Measurements from ENCODE around the gene ZBTB49.

ZBTB49 gene

GRCh38 chr4:4356106-4357041 lies 66.3 kb downstream of the ZBTB49 start:
- DNase-seq (ENCODE audit: low spot score) = no peak

GRCh38 chr4:4358093-4358854 lies 68.2 kb downstream of the ZBTB49 start:
- no peak for DNase-seq (ENCODE audit: low spot score)

- no peak for DNase-seq (ENCODE audit: low spot score)
Measured at GRCh38 chr4:4361883-4362282, 71.8 kb downstream of the ZBTB49 start.

GRCh38 chr4:4362991-4363697 lies 73.1 kb downstream of the ZBTB49 start:
- no peak for DNase-seq (ENCODE audit: low spot score)

GRCh38 chr4:4364061-4364460 lies 74.0 kb downstream of the ZBTB49 start:
- DNase-seq (ENCODE audit: low spot score) = no peak

- no peak for DNase-seq (ENCODE audit: low spot score)
Measured at GRCh38 chr4:4364486-4365208, 74.6 kb downstream of the ZBTB49 start.

- no peak for DNase-seq (ENCODE audit: low spot score)
Measured at GRCh38 chr4:4368809-4369580, 78.9 kb downstream of the ZBTB49 start.

All from pons (tissue), 1 donor.